Bone marrow (tissue), 2 donors: ENCODE data around the gene KCNMA1.

Experiments used
- DNase-seq, 2 donors: peaks; one replicate each; lab custom pipeline; 2025; lab: John Stamatoyannopoulos, UW

The KCNMA1 gene

GRCh38 chr10:77332256-77332655 lies 305.4 kb downstream of the KCNMA1 start:
- DNase-seq, result no peak

DNA sequence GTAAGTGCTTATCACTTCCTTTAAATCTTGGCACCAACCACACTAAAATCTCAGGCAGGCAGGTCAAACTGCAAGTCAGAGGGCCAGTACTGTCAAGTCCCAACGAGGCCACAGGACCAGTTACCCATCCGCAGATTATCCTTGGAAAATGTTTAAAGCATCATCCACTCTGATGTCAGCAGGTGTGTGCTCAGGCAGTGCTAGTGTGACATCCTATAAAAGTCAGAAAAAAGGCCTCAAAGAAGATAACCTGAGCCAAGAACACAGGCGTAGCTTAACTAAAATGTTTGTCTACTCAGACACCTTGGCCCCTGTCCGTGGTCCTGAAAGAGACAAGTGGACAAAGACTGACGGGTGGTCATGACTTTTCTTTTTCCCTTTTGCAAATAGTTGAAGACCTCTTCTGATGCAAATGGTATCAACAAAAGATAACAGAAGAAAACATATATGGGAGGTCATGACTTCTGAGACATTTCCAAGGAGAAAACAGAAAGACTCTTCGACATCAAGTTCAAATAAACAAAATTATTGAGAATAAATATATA lies 309.3 kb downstream of the KCNMA1 start:
- no peak for DNase-seq

GRCh38 chr10:77325233-77325537 lies 312.4 kb downstream of the KCNMA1 start:
- DNase-seq, result no peak

GRCh38 chr10:77321838-77322237 lies 315.8 kb downstream of the KCNMA1 start:
- DNase-seq, result no peak

GRCh38 chr10:77320971-77321471 lies 316.6 kb downstream of the KCNMA1 start:
- no peak for DNase-seq

DNA sequence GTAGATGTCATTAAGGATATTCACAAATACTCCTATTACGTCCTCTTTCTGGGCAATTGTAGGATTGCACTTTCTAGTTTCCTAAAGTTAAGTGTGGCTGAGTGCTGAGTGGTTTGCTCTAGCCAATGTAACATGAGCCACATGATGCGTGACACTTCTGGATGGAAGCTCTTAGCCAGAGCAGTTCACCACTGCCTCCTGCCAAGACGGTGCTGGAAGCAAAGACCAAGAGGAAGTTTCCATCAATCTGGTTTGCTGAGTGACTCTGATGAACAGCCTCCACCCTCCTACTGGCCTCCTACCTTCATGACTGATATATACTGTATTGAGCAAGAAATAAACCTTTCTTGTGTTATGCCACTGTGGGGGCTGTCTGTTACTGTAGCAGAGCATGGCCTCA lies 318.1 kb downstream of the KCNMA1 start:
- no peak for DNase-seq

GRCh38 chr10:77318739-77319138 lies 318.9 kb downstream of the KCNMA1 start:
- DNase-seq, result no peak

- no peak for DNase-seq
Measured at GRCh38 chr10:77317221-77317620, 320.4 kb downstream of the KCNMA1 start.

DNA sequence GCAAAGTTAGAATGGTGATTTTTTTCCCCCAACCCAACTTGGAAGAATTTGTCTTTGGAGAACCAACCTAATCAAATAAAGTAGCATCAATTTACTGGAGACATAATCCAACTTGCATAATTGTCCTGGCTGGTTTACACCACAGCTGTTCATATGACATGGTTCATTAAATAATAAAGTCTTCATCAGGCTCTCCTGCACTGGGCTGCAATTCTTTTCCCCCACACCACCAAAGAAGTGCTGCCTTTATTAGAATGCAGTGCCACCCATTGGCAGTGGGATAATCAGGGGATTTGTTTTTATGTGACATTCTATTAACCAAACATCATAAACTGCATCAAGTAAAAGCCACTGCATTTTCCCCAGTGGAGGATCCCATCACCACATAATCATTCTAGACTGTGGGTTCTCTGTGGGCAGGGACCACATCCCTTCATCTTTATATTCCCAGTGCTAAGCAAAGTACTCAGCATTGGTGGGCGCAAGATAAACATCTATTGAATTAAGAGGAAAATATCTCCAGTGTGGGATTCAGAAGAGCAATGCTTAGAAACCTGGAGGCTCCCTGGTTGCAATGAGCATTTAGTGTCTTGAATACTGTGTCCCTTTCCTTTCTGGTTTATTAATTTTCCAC lies 322.0 kb downstream of the KCNMA1 start:
- DNase-seq, result no peak

DNA sequence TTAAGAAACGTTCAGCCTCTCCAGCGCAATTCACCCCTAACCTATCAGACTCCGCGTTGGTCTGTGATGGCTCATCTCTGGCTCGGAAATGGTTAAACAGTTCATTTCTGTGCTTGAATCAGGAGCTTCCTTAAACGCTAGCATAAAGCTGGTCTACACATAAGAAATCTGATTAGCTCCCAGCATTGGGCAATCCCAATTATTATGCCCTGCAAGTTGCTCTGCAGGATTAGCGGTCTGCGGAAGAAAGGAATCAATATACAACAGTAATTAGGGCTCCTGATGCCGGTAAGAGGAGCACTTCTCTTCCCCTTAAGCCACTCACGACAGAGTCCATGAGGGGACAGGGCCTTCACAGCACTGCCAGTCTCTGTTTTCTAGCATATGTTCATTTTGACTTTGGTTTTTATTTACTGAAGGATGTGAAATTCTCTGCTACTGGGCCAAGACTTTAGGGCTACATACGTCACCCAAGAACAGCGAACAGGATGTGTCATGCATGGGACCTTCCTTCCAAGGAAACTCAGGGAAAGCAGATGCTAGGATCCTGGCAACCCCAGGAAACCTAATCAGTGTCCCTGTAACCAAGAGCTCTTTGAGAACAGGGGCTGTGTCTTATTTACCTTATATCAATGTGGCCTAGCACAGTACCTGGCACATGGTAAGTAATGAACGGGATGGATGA lies 324.4 kb downstream of the KCNMA1 start:
- no peak for DNase-seq

- DNase-seq, result no peak
Measured at GRCh38 chr10:77311186-77311585, 326.4 kb downstream of the KCNMA1 start.

DNA sequence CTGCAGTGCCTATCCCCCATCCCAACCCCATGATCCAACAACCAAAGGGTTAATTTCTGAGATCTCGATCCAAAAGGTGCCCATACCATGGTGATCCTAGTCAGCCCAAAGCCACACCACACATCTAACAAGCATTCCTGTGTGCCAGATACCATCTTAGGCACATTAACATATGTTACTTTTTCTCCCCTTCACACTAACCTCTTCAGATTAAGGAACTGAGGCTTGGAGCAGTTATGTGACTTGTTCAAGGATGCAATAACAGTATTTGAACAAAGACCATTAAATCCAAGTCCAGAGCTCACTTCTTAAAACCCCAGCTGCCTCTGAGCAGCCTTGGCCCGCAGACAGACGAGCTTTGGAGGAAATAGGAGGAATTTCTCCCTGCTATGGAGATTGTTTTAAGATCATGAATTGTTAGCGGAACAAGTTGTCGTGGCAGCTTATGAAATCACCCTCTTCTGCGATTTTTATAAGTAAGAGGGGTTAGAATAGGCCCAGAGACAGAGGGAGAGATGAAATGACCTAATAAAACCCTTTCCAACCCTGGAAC lies 327.2 kb downstream of the KCNMA1 start:
- no peak for DNase-seq

- no peak for DNase-seq
Measured at GRCh38 chr10:77309509-77309908, 328.1 kb downstream of the KCNMA1 start.

DNA sequence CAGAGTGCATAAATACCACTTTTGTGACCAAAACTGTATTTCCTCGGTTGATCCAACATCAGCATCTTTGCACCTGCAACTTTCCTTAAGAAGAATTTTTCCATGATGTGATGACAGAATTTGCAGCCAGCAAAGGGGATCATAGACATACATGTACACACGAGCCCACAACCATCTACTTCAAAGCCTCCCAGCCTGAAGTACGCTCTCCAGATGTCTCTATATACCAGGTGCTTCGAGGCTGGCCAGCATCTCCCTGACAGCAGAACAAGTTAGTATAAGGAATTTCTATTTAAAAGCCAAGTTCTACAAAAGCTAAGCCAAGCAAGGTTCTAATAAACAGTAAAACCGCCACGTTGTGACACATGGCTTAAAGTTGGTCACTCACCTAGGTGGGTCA lies 328.5 kb downstream of the KCNMA1 start:
- no peak for DNase-seq

DNA sequence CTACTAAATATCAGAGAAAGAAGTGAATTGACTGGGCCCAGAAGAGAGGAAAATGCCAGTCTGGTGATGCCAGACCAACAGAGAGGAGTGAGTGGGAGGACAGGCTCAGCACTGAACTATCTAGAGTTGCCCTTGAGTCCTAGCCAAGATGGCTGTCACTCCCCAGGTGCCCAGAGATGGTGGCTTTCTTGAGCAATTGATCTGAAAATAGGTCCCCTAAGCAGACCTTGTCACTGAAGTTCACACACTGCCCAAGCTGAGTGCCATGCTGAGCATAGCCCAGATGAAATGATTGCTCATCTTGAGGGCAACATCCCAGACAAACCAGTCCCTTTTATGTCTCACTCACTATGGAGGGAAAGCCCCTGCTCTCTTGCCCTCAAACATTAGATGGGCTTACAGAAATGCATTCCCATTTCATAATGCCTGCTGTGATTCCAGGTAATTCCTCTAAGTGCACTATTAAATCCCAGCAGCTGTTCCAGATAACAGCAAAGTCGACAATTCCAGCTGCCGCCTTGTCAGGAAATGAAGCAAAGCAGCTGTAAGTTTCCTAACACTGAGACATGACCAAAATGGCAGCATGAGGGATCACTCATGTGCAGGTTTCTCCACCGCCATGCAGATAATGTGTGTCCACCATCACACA lies 329.4 kb downstream of the KCNMA1 start:
- no peak for DNase-seq

- DNase-seq, result no peak
Measured at GRCh38 chr10:77306666-77307065, 330.9 kb downstream of the KCNMA1 start.

GRCh38 chr10:77305650-77306632 lies 331.7 kb downstream of the KCNMA1 start:
- no peak for DNase-seq

DNA sequence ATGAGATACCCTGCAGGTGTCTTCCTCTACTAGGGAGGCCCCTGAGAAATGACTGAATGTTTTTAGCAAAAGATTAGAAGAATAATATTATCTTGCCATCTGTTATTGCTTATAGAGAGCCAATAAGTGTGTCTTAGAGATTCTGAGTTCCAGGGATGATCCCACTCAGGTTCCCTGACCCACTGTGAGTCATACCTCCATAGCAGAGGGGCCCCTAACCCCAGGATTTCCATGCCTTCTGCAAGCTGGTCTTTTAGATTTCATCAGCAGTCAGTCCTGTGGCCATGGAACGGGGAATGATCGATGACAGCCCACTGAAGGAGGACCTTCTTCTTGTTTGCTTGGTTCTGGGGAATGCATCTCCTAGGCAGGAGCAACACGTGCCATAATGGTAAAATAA lies 333.4 kb downstream of the KCNMA1 start:
- DNase-seq, result no peak

DNA sequence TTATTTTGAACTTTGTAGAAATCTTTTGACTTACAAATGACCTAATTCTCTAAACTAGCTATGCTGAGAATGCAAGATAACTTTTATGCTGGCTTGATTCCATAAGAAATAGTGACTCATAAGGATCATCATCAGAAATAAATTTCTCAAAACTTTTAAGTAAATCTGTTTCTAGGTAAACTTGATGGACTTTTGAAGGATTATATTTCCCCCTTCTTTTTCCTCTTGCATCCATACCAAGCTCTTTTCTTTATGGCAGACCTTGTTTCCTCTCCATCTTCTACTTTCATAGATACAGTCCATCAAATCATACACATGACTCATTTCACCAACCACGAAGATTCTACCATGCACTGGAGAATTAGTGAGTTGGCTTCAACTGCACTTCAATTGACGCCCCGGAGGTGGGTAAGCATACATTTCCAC lies 336.3 kb downstream of the KCNMA1 start:
- no peak for DNase-seq

- DNase-seq, result no peak
Measured at GRCh38 chr10:77300682-77301302, 336.8 kb downstream of the KCNMA1 start.

DNA sequence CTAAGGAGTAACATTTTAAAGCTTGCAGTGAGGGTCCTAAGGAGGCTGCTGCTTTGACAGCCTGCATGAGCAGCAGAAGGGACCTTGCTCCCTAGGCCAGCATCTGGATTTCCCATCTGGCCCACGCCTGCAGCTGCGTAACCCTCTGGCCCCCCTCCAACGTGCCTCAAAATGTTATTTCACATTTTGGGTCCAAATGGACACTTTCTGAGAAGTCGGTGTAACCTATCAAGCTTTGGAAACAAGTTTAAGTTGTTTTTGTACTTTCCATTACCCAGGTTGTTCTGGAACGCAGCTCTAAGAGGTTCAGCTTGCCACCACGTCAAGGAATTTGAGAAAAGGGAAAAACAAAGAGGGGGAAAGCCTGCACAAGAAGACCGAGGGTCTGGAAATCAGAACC lies 338.3 kb downstream of the KCNMA1 start:
- no peak for DNase-seq
